HL-60 (cell line): Measurements from ENCODE around the gene CERS6.

Experiments
- DNase-seq, 2 experiments: peaks; one replicate each; pipeline ENCODE4 v3.0.0-alpha.2; 2010 to 2020; ENCODE audit warnings: low read depth in 1 of 2, low spot score in 1 of 2
- H3K27ac ChIP-seq: fragments of 250-450 bp; sonication (Bioruptor Pico); replicated peaks from 2 replicates; pipeline ENCODE4 v1.5.1; 2020; ENCODE audit warnings: mild to moderate bottlenecking, moderate library complexity
- H3K27me3 ChIP-seq: fragments of 250-450 bp; sonication (Bioruptor Pico); 2 replicates; pipeline ENCODE4 v1.5.1; 2021; ENCODE audit warnings: mild to moderate bottlenecking, moderate library complexity; ENCODE audit not compliant: insufficient read depth, poor library complexity, severe bottlenecking
- H3K4me3 ChIP-seq: replicated peaks from 2 replicates; pipeline ENCODE4 v1.5.1; 2011; ENCODE audit warnings: mild to moderate bottlenecking, control low read depth, low read length; ENCODE audit not compliant: insufficient read depth
- CTCF ChIP-seq: IDR thresholded peaks from one replicate; pipeline ENCODE4 v1.5.1; 2011; ENCODE audit warnings: low read length, control low read depth, inconsistent platforms; ENCODE audit not compliant: insufficient read depth
- GABPA ChIP-seq: IDR thresholded peaks from 2 replicates; pipeline ENCODE4 v1.6.1; 2012; ENCODE audit warnings: low read depth
- POLR2AphosphoS5 ChIP-seq: IDR thresholded peaks from 2 replicates; pipeline ENCODE4 v1.6.1; 2012; ENCODE audit warnings: low read depth
- SPI1 ChIP-seq: IDR thresholded peaks from 2 replicates; pipeline ENCODE4 v1.6.1; 2012; ENCODE audit warnings: low read depth, mild to moderate bottlenecking, borderline replicate concordance
- TF ChIP-seq, protein P1 (sequence below): IDR thresholded peaks from 2 replicates; pipeline ENCODE4 v1.6.1; 2012; ENCODE audit warnings: low read depth; ENCODE audit not compliant: insufficient replicate concordance

The CERS6 gene

DNA sequence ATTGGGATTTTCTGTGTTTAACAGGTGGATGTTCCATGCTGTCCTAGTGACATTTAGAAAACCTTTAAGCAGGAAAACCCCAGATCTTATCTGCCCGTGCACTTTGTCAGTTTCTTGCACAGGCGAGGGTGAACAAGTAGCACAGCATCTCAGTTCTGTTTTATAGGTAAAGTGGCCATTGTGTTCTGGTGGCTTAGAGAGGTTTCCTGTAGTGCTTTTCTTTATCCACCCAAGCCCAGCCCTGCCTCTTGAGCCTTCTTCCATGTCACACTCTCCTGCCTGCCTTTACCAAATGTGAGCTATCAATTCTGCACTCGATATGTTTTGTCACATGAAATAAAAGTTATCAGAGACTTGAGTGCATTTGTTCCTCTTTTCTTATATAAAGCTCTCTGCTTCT lies 211.1 kb downstream of the CERS6 start:
- H3K4me3 ChIP-seq: no peak overlapping the region
- no peak overlapping the region for H3K27ac ChIP-seq
- no peak for TF ChIP-seq POLR2AphosphoS5
- TF ChIP-seq GABPA: no peak
- no peak for TF ChIP-seq CTCF
- TF ChIP-seq SPI1: no peak
- TF ChIP-seq, protein P1, sequence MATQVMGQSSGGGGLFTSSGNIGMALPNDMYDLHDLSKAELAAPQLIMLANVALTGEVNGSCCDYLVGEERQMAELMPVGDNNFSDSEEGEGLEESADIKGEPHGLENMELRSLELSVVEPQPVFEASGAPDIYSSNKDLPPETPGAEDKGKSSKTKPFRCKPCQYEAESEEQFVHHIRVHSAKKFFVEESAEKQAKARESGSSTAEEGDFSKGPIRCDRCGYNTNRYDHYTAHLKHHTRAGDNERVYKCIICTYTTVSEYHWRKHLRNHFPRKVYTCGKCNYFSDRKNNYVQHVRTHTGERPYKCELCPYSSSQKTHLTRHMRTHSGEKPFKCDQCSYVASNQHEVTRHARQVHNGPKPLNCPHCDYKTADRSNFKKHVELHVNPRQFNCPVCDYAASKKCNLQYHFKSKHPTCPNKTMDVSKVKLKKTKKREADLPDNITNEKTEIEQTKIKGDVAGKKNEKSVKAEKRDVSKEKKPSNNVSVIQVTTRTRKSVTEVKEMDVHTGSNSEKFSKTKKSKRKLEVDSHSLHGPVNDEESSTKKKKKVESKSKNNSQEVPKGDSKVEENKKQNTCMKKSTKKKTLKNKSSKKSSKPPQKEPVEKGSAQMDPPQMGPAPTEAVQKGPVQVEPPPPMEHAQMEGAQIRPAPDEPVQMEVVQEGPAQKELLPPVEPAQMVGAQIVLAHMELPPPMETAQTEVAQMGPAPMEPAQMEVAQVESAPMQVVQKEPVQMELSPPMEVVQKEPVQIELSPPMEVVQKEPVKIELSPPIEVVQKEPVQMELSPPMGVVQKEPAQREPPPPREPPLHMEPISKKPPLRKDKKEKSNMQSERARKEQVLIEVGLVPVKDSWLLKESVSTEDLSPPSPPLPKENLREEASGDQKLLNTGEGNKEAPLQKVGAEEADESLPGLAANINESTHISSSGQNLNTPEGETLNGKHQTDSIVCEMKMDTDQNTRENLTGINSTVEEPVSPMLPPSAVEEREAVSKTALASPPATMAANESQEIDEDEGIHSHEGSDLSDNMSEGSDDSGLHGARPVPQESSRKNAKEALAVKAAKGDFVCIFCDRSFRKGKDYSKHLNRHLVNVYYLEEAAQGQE: no peak
- no peaks in the 10 kb centered on the region for H3K27me3 ChIP-seq
- DNase-seq: no peak

- Histone ChIP-seq H3K27ac (no peak overlapping the region), H3K4me3 (no peak overlapping the region)
- DNase-seq: no peak
These were observed 213.1 kb downstream of the CERS6 start for GRCh38 chr2:168669151-168669550.

DNA sequence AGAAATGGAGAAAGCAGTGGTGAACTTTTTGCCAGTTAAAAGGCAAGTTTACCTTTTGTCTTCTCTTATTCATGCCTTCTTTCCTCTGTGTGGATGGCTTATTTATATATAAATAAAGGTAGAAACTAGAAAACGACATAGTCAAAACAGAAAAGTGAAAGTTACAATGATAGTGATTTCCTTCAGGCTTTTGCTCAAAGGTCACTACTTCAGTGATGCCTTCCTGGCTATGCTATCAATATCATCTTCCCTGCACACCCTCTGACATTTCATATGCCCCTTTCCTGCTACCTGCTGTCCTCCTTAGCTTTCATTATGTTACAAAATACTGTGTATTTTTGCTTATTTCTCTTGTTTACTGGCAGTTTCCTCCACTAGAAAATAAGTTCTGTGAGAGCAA lies 214.4 kb downstream of the CERS6 start:
- no peak for TF ChIP-seq POLR2AphosphoS5
- no peak for TF ChIP-seq SPI1
- TF ChIP-seq GABPA: no peak
- no peak for TF ChIP-seq CTCF
- TF ChIP-seq, protein P1: no peak
- Histone ChIP-seq H3K27ac (no peak overlapping the region), H3K27me3 (no peaks in the 10 kb centered on the region), H3K4me3 (no peak overlapping the region)
- DNase-seq: no peak

More at GRCh38 chr2:168669151-168669550, 213.1 kb downstream of the CERS6 start:
- TF ChIP-seq CTCF (no peak), POLR2AphosphoS5 (no peak), SPI1 (no peak), GABPA (no peak)
- TF ChIP-seq, protein P1: no peak
- no peaks in the 10 kb centered on the region for H3K27me3 ChIP-seq
